Adrenal gland (tissue), 12 donors: Measurements from ENCODE around the gene OPRM1. TPM values are rescaled to one million over a fixed set of nuclear protein-coding genes. Genes with fewer than 3 reads are reported as not detected.

ENCODE experiments used
- DNase-seq, 7 donors: peaks; one replicate each; pipeline ENCODE4 v3.0.0-alpha.2; 2019 to 2020
- H3K27ac ChIP-seq, 5 donors: fragments of 200-600 bp; sonication (generic) in 4 of 5; 1 replicate in 3 of 5; 2 replicates in 2 of 5; pipeline versions ENCODE4 v1.5.1 to v1.8.0; 2016 to 2020; ENCODE audit warnings: mild to moderate bottlenecking in 1 of 5
- H3K27me3 ChIP-seq: fragments of 200-600 bp; 2 replicates; pipeline ENCODE4 v1.8.0; 2021
- H3K36me3 ChIP-seq, 2 donors: fragments of 200-600 bp; replicated peaks in 1 of 2; 1 replicate in 1 of 2; 2 replicates in 1 of 2; pipeline versions ENCODE4 v1.5.1 to v1.8.0; 2018 to 2022
- H3K4me1 ChIP-seq, 2 donors: fragments of 200-600 bp; replicated peaks in 1 of 2; 1 replicate in 1 of 2; 2 replicates in 1 of 2; pipeline versions ENCODE4 v1.5.1 to v1.8.0; 2018 to 2021
- H3K4me3 ChIP-seq, 4 donors: fragments of 200-600 bp; sonication (generic) in 3 of 4; one replicate each; pipeline ENCODE4 v1.5.1; 2016 to 2018
- H3K9me3 ChIP-seq, 3 donors: fragments of 200-600 bp; sonication (generic) in 1 of 3; replicated peaks in 1 of 3; 1 replicate in 2 of 3; 2 replicates in 1 of 3; pipeline versions ENCODE4 v1.5.1 to v1.8.0; 2016 to 2021
- CTCF ChIP-seq, 6 experiments: fragments of 450-650 bp in 4 of 6; fragments of 200-600 bp in 2 of 6; sonication (generic) in 1 of 6; IDR thresholded peaks; 1 replicate in 5 of 6; 2 replicates in 1 of 6; pipeline versions ENCODE4 v1.5.1 to v1.8.0; 2016 to 2021; ENCODE audit warnings: antibody characterized with exemption in 6 of 6, mild to moderate bottlenecking in 2 of 6, moderate library complexity in 1 of 6
- POLR2A ChIP-seq, 2 donors: fragments of 450-650 bp; IDR thresholded peaks; one replicate each; pipeline ENCODE4 v1.6.1; 2017; ENCODE audit warnings: antibody characterized with exemption in 2 of 2, mild to moderate bottlenecking in 2 of 2, moderate library complexity in 1 of 2
- WGBS, 4 donors: extraction: QIAGEN DNeasy Blood & Tissue Kit in 2 of 4; methylation state at CpG; one replicate each; pipeline versions ENCODE4 v1.1.5 to v1.1.7; 2013 to 2017; 5-methylcytosine and 5-hydroxymethylcytosine counted together
- intact Hi-C, 2 donors: fragments of 100-400 bp; cut with DNase I; formaldehyde crosslinking; loops; one replicate each; pipeline versions ENCODE4 v1.14.1 to v1.15.0; 2022 to 2023
- polyA plus RNA-seq, 3 donors: library from polyadenylated mRNA; stranded (reverse); fragments of 200-250 nt in 2 of 3; fragments of 350-450 nt in 1 of 3; fragmentation: Illumina TruSeq in 1 of 3; extraction: RNeasy Lipid Tissue Mini Kit (QIAGEN cat#74804) in 1 of 3; gene quantifications; one replicate each; pipeline ENCODE4 v1.2.3, GENCODE V29; 2013 to 2014
- total RNA-seq, 9 donors: library from RNA; depleted of rRNA in 4 of 9; stranded (reverse); fragments of >200 nt in 4 of 9; fragments of 120-200 nt in 1 of 9; fragmentation: NEBNext Ultra II Directional in 1 of 9; extraction: Animal tissue kit (Norgen Biotek cat#: 25700) in 1 of 9; gene quantifications; one replicate each; pipeline versions ENCODE4 v1.1.0 to v1.2.4, GENCODE V29; 2013 to 2023
- donor health status: healthy with polysubstance abuse.
- donor health status: Bipolar disorder and iron deficiency.
- donor health status: DM: yes; HTN: yes; CAD: no.
- donor health status: DM: no; HTN: no; CAD: no.
- donor health status: DM: no; HTN: no; CAD: no.
- donor health status: DM: yes; HTN: yes; CAD: no.

Gene OPRM1
- total and polyA plus RNA-seq, 12 donors, result 0.19 to 3.5 (median 1.0) TPM; not detected in 4

- 77 to 87% (median 82%) methylated on average over 6 of the region's 6 CpGs for WGBS, 4 donors
- no peak for DNase-seq
- intact Hi-C loops, result no loop called here
- H3K36me3 ChIP-seq, result no peaks in the 10 kb centered on the region
- no peak overlapping the region for H3K4me3 ChIP-seq
- H3K27me3 ChIP-seq, result no peaks in the 10 kb centered on the region
- no peak overlapping the region for H3K27ac ChIP-seq
- H3K9me3 ChIP-seq, result no peaks in the 10 kb centered on the region
- TF ChIP-seq CTCF (IDR thresholded peaks at IDR 0.05) (no peak), POLR2A (IDR thresholded peaks at IDR 0.05) (no peak)
- H3K4me1 ChIP-seq, result no peaks in the 10 kb centered on the region
Observed at GRCh38 chr6:154219250-154219649, 180.2 kb downstream of the OPRM1 start.

- Histone ChIP-seq H3K4me1 (no peaks in the 10 kb centered on the region), H3K27me3 (no peaks in the 10 kb centered on the region), H3K4me3 (no peak overlapping the region), H3K27ac (no peak overlapping the region), H3K36me3 (no peaks in the 10 kb centered on the region), H3K9me3 (no peaks in the 10 kb centered on the region)
- 67 to 71% (median 69%) methylated on average over 6 of the region's 6 CpGs for WGBS, 4 donors
- no peak for DNase-seq
- TF ChIP-seq POLR2A (IDR thresholded peaks at IDR 0.05) (no peak), CTCF (IDR thresholded peaks at IDR 0.05) (no peak)
- intact Hi-C loops, result no loop called here
Observed at GRCh38 chr6:154222716-154223115, 183.7 kb downstream of the OPRM1 start.

GRCh38 chr6:154223296-154223695 is 184.3 kb downstream of the OPRM1 start:
- Histone ChIP-seq H3K4me1 (no peaks in the 10 kb centered on the region), H3K27me3 (no peaks in the 10 kb centered on the region), H3K9me3 (no peaks in the 10 kb centered on the region), H3K36me3 (no peaks in the 10 kb centered on the region), H3K27ac (no peak overlapping the region), H3K4me3 (no peak overlapping the region)
- 78 to 94% (median 79%) methylated on average over 2 of the region's 2 CpGs for WGBS, 4 donors
- no peak for TF ChIP-seq CTCF (IDR thresholded peaks at IDR 0.05)
- no peak for DNase-seq
- intact Hi-C loops, result no loop called here

GRCh38 chr6:154226461-154226860 is 187.4 kb downstream of the OPRM1 start:
- no peaks in the 10 kb centered on the region for H3K27me3 ChIP-seq
- H3K9me3 ChIP-seq, result peaks cover 0 to 7% (median 0%) of the 10 kb centered on the region in 3 donors
- H3K36me3 ChIP-seq, result no peaks in the 10 kb centered on the region
- H3K27ac ChIP-seq, result no peak overlapping the region
- WGBS, 4 donors, result 80 to 88% (median 82%) methylated on average over 3 of the region's 3 CpGs
- no peaks in the 10 kb centered on the region for H3K4me1 ChIP-seq
- no peak overlapping the region for H3K4me3 ChIP-seq
- intact Hi-C loops, result no loop called here
- TF ChIP-seq POLR2A (IDR thresholded peaks at IDR 0.05) (no peak), CTCF (IDR thresholded peaks at IDR 0.05) (no peak)
- no peak for DNase-seq
